OCI-LY3 (cell line): ENCODE measurements around the gene UNC13A.

Experiments used
- EZH2phosphoT487 ChIP-seq: fragments of 200-600 bp; shearing (Covaris generic); IDR thresholded peaks from 2 replicates; pipeline ENCODE4 v1.6.1; 2018; ENCODE audit warnings: antibody characterized with exemption, mixed run types, low read depth
- TF ChIP-seq, protein P1 (sequence below): fragments of 200-600, 300-600 bp; sonication (generic); IDR thresholded peaks from 2 replicates; pipeline ENCODE4 v1.5.1; 2014; ENCODE audit warnings: antibody characterized with exemption, low read length, low read depth

DNA sequence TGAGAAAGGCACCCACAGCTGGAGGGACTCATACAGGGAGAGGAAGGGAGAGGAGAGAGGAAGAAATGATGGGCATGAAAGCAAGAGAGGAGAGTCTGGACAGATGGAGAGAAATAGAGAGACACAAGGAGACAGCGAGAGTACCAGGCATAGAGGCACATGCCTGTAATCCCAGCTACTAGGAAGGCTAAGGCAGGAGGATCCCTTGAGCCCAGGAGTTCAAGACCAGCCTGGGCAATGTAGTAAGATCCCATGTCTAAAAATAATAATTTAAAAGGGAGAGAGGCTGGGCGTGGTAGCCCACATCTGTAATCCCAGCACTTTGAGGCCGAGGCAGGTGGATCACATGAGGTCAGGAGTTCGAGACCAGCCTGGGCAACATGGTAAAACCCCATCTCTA lies 9.3 kb downstream of the UNC13A start:
- no peak for TF ChIP-seq EZH2phosphoT487
- TF ChIP-seq, protein P1, sequence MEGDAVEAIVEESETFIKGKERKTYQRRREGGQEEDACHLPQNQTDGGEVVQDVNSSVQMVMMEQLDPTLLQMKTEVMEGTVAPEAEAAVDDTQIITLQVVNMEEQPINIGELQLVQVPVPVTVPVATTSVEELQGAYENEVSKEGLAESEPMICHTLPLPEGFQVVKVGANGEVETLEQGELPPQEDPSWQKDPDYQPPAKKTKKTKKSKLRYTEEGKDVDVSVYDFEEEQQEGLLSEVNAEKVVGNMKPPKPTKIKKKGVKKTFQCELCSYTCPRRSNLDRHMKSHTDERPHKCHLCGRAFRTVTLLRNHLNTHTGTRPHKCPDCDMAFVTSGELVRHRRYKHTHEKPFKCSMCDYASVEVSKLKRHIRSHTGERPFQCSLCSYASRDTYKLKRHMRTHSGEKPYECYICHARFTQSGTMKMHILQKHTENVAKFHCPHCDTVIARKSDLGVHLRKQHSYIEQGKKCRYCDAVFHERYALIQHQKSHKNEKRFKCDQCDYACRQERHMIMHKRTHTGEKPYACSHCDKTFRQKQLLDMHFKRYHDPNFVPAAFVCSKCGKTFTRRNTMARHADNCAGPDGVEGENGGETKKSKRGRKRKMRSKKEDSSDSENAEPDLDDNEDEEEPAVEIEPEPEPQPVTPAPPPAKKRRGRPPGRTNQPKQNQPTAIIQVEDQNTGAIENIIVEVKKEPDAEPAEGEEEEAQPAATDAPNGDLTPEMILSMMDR, result no peak
